Measurements from ENCODE around the gene PIF1. TPM values are rescaled to one million over a fixed set of nuclear protein-coding genes. Genes with fewer than 3 reads are reported as not detected.

PIF1 gene
- total and polyA plus RNA-seq, 2 donors, result 3.1 to 4.1 TPM

- H3K36me3 ChIP-seq (ENCODE audit: insufficient read depth), result no peaks in the 10 kb centered on the region
- no peak for DNase-seq (ENCODE audit: extremely low spot score)
- H3K4me3 ChIP-seq (ENCODE audit: low read depth, low read length), result no peak overlapping the region
- H3K4me1 ChIP-seq (ENCODE audit: insufficient read depth), result peaks cover 1% of the 10 kb centered on the region
- H3K27ac ChIP-seq (ENCODE audit: low read depth), result no peak overlapping the region
- WGBS, result 82% methylated on average over 6 of the region's 6 CpGs
Observed at GRCh38 chr15:64772964-64773363, 52.5 kb downstream of the PIF1 start.

GRCh38 chr15:64772488-64772887 is 53.0 kb downstream of the PIF1 start:
- WGBS, result 54% methylated on average over 3 of the region's 3 CpGs
- no peak overlapping the region for H3K27ac ChIP-seq (ENCODE audit: low read depth)
- DNase-seq (ENCODE audit: extremely low spot score), result no peak
- no peaks in the 10 kb centered on the region for H3K36me3 ChIP-seq (ENCODE audit: insufficient read depth)
- H3K4me3 ChIP-seq (ENCODE audit: low read depth, low read length), result no peak overlapping the region
- peaks cover 1% of the 10 kb centered on the region for H3K4me1 ChIP-seq (ENCODE audit: insufficient read depth)

GRCh38 chr15:64770626-64771025 is 54.8 kb downstream of the PIF1 start:
- no peak for DNase-seq (ENCODE audit: extremely low spot score)
- no peak overlapping the region for H3K27ac ChIP-seq (ENCODE audit: low read depth)
- no peaks in the 10 kb centered on the region for H3K4me1 ChIP-seq (ENCODE audit: insufficient read depth)
- H3K36me3 ChIP-seq (ENCODE audit: insufficient read depth), result no peaks in the 10 kb centered on the region
- H3K4me3 ChIP-seq (ENCODE audit: low read depth, low read length), result no peak overlapping the region
- 49% methylated on average over 2 of the region's 2 CpGs for WGBS

DNA sequence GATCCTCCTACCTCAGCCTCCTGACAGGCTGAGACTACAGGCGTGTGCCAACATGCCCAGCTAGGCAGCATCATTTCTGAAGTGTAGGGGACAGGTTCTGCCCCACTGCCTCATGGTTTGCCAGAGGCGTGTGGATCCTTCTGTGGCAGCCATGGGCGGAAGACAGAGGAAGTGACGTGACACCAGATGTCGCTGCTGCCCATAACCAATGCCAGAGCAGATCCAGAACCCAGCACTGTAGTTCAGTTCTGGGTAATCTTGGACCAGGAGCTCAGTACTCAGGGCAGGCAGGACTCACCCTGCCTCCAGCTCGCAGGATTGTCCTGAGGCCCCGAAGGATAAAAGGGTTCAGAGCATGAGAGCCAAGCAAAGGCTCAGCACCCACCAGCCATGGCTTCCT is 58.2 kb downstream of the PIF1 start:
- Histone ChIP-seq H3K36me3 (ENCODE audit: insufficient read depth) (no peaks in the 10 kb centered on the region), H3K27ac (ENCODE audit: low read depth) (no peak overlapping the region), H3K4me1 (ENCODE audit: insufficient read depth) (no peaks in the 10 kb centered on the region), H3K4me3 (ENCODE audit: low read depth, low read length) (no peak overlapping the region)
- no peak for DNase-seq (ENCODE audit: extremely low spot score)
- WGBS, result 80% methylated on average over 7 of the region's 7 CpGs

GRCh38 chr15:64766058-64766457 is 59.4 kb downstream of the PIF1 start:
- Histone ChIP-seq H3K4me1 (ENCODE audit: insufficient read depth) (no peaks in the 10 kb centered on the region), H3K27ac (ENCODE audit: low read depth) (no peak overlapping the region), H3K4me3 (ENCODE audit: low read depth, low read length) (no peak overlapping the region), H3K36me3 (ENCODE audit: insufficient read depth) (no peaks in the 10 kb centered on the region)
- WGBS, result 71% methylated on average over 8 of the region's 8 CpGs
- no peak for DNase-seq (ENCODE audit: extremely low spot score)

Other genes with a start within 250 kb of the PIF1 start
- 4.0 TPM for gene RBPMS2, start 50.1 kb downstream of the PIF1 start, total RNA-seq
- 90.9 TPM for gene RBPMS2, start 50.1 kb downstream of the PIF1 start, polyA plus RNA-seq
- 25.6 TPM for gene PLEKHO2, start 16.3 kb upstream of the PIF1 start, total RNA-seq
- gene PLEKHO2, start 16.3 kb upstream of the PIF1 start, polyA plus RNA-seq, result 40.2 TPM
- 12.4 TPM for gene ANKDD1A, start 86.3 kb upstream of the PIF1 start, total RNA-seq
- gene ANKDD1A, start 86.3 kb upstream of the PIF1 start, polyA plus RNA-seq, result 7.5 TPM
- gene SPG21, start 164.3 kb upstream of the PIF1 start, total RNA-seq, result 56.2 TPM
- 87.6 TPM for gene SPG21, start 164.3 kb upstream of the PIF1 start, polyA plus RNA-seq
- gene MTFMT, start 204.0 kb upstream of the PIF1 start, total RNA-seq, result 22.4 TPM
- 13.1 TPM for gene MTFMT, start 204.0 kb upstream of the PIF1 start, polyA plus RNA-seq
- gene SLC51B, start 219.7 kb upstream of the PIF1 start, total RNA-seq, result not detected
- 0.44 TPM for gene SLC51B, start 219.7 kb upstream of the PIF1 start, polyA plus RNA-seq
- gene RASL12, start 242.3 kb upstream of the PIF1 start, total RNA-seq, result 54.6 TPM
- 85.0 TPM for gene RASL12, start 242.3 kb upstream of the PIF1 start, polyA plus RNA-seq

All from urinary bladder (tissue), 4 donors.